Astrocyte (in vitro differentiated cells and primary cell): ENCODE results near the gene RPLP1. TPM values are rescaled to one million over a fixed set of nuclear protein-coding genes. Genes with fewer than 3 reads are reported as not detected.

Source experiments
- DNase-seq: peaks from one replicate; pipeline ENCODE4 v3.0.0-alpha.2; 2010; ENCODE audit warnings: low read depth
- FAIRE-seq: peaks from 2 replicates; lab custom pipeline; 2011; peaks lifted over from hg19 to GRCh38; lab: Jason Lieb, UNC
- H2AFZ ChIP-seq: 2 replicates; pipeline ENCODE4 v1.6.0; 2012; ENCODE audit warnings: low read depth, low read length, inconsistent platforms
- H3K27ac ChIP-seq: 2 replicates; pipeline ENCODE4 v1.5.1; 2011; ENCODE audit warnings: low read depth, low read length, inconsistent platforms
- H3K27me3 ChIP-seq: 2 replicates; pipeline ENCODE4 v1.6.0; 2011; ENCODE audit warnings: low read length, inconsistent platforms; ENCODE audit not compliant: insufficient read depth
- H3K36me3 ChIP-seq: 2 replicates; pipeline ENCODE4 v1.5.1; 2011; ENCODE audit warnings: low read length, inconsistent platforms; ENCODE audit not compliant: insufficient read depth
- H3K4me1 ChIP-seq: 2 replicates; pipeline ENCODE4 v1.5.1; 2011; ENCODE audit warnings: low read length, inconsistent platforms; ENCODE audit not compliant: insufficient read depth
- H3K4me2 ChIP-seq: 2 replicates; pipeline ENCODE4 v1.6.0; 2012; ENCODE audit warnings: low read length, inconsistent platforms
- H3K4me3 ChIP-seq: 2 replicates; pipeline ENCODE4 v1.5.1; 2011; ENCODE audit warnings: low read depth, mild to moderate bottlenecking, low read length, inconsistent platforms; ENCODE audit not compliant: insufficient read depth
- H3K79me2 ChIP-seq: 2 replicates; pipeline ENCODE4 v1.6.0; 2012; ENCODE audit warnings: mild to moderate bottlenecking, low read length, inconsistent platforms; ENCODE audit not compliant: insufficient read depth
- H3K9ac ChIP-seq: 2 replicates; pipeline ENCODE4 v1.6.0; 2012; ENCODE audit warnings: mild to moderate bottlenecking, low read length, inconsistent platforms
- H3K9me3 ChIP-seq: 2 replicates; pipeline ENCODE4 v1.5.1; 2012; ENCODE audit warnings: low read depth, mild to moderate bottlenecking, low read length, inconsistent platforms; ENCODE audit not compliant: insufficient read depth
- H4K20me1 ChIP-seq: 2 replicates; pipeline ENCODE4 v1.6.0; 2012; ENCODE audit warnings: low read length, inconsistent platforms; ENCODE audit not compliant: insufficient read depth
- H3K27ac Mint-ChIP-seq: one replicate; pipeline ENCODE4 v1.8.0; 2021; ENCODE audit warnings: mild to moderate bottlenecking, mixed read lengths; ENCODE audit not compliant: unreplicated experiment
- H3K27me3 Mint-ChIP-seq: one replicate; pipeline ENCODE4 v1.8.0; 2021; ENCODE audit warnings: low read depth, mixed read lengths; ENCODE audit not compliant: unreplicated experiment
- H3K36me3 Mint-ChIP-seq: one replicate; pipeline ENCODE4 v1.8.0; 2021; ENCODE audit warnings: low read depth, mixed read lengths; ENCODE audit not compliant: unreplicated experiment
- H3K4me1 Mint-ChIP-seq: one replicate; pipeline ENCODE4 v1.8.0; 2021; ENCODE audit warnings: low read depth, mixed read lengths; ENCODE audit not compliant: unreplicated experiment
- H3K4me3 Mint-ChIP-seq: one replicate; pipeline ENCODE4 v1.8.0; 2021; ENCODE audit warnings: mild to moderate bottlenecking, moderate library complexity, mixed read lengths; ENCODE audit not compliant: unreplicated experiment
- H3K9me3 Mint-ChIP-seq: one replicate; pipeline ENCODE4 v1.8.0; 2021; ENCODE audit warnings: mild to moderate bottlenecking, mixed read lengths; ENCODE audit not compliant: unreplicated experiment
- EZH2 ChIP-seq: IDR thresholded peaks from 2 replicates; pipeline ENCODE4 v1.6.1; 2012; ENCODE audit warnings: mild to moderate bottlenecking, low read length, inconsistent platforms; ENCODE audit not compliant: insufficient read depth
- total RNA-seq: library from RNA; stranded (reverse); gene quantifications from 2 replicates; pipeline ENCODE4 v1.2.1, GENCODE V29; 2021
- TF ChIP-seq, protein P1 (sequence below): IDR thresholded peaks from 2 replicates; pipeline ENCODE4 v1.5.1; 2011; ENCODE audit warnings: low read depth, mild to moderate bottlenecking, inconsistent platforms, low read length, moderate library complexity; ENCODE audit not compliant: insufficient read depth

The RPLP1 gene
- total RNA-seq, 1 donor from 2014 or later = 1,465 TPM

DNA sequence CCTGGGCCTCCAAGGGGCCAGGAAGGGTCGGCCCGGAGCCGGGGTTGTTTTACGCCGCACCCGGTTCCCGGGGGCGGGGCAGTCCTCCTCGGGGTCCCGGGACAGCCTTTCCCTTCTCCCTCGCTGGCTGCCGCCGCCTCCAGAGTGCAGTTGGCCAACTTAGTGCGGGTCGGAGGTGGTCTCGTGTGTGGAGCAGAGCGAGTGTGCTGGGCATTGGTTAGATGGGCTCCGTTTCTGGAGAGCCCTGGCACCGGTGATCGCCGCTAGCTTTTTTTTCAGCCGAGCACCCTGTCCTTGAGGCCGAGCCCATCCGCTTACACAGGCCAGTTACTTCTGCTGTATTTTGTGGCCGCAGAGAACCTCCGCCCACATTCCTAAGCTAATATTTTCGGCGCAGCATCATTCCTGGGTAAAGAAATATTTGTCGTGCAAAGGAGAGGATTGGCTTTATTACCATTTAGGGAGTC is 37.9 kb upstream of the RPLP1 start:
- peak overlapping the region; percentile 87 for H3K4me3 Mint-ChIP-seq
- no peak for TF ChIP-seq EZH2
- TF ChIP-seq, protein P1, sequence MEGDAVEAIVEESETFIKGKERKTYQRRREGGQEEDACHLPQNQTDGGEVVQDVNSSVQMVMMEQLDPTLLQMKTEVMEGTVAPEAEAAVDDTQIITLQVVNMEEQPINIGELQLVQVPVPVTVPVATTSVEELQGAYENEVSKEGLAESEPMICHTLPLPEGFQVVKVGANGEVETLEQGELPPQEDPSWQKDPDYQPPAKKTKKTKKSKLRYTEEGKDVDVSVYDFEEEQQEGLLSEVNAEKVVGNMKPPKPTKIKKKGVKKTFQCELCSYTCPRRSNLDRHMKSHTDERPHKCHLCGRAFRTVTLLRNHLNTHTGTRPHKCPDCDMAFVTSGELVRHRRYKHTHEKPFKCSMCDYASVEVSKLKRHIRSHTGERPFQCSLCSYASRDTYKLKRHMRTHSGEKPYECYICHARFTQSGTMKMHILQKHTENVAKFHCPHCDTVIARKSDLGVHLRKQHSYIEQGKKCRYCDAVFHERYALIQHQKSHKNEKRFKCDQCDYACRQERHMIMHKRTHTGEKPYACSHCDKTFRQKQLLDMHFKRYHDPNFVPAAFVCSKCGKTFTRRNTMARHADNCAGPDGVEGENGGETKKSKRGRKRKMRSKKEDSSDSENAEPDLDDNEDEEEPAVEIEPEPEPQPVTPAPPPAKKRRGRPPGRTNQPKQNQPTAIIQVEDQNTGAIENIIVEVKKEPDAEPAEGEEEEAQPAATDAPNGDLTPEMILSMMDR = no peak
- peaks cover 28% of the 10 kb centered on the region for H3K4me1 Mint-ChIP-seq
- DNase-seq (peak; percentile 91), FAIRE-seq (no peak)
- Histone ChIP-seq H3K9me3 (no peaks in the 10 kb centered on the region), H3K4me2 (peak overlapping the region; percentile 88), H3K79me2 (peaks cover 98% of the 10 kb centered on the region), H3K4me3 (peak overlapping the region; percentile 95), H3K4me1 (peaks cover 24% of the 10 kb centered on the region), H2AFZ (peak overlapping the region; percentile 73), H3K9ac (peak overlapping the region; percentile 92), H3K27me3 (no peaks in the 10 kb centered on the region), H4K20me1 (peaks cover 40% of the 10 kb centered on the region), H3K27ac (peak overlapping the region; percentile 90), H3K36me3 (peaks cover 14% of the 10 kb centered on the region)
- no peaks in the 10 kb centered on the region for H3K27me3 Mint-ChIP-seq
- H3K36me3 Mint-ChIP-seq = no peaks in the 10 kb centered on the region
- H3K27ac Mint-ChIP-seq = peak overlapping the region; percentile 93
- H3K9me3 Mint-ChIP-seq = no peaks in the 10 kb centered on the region

DNA sequence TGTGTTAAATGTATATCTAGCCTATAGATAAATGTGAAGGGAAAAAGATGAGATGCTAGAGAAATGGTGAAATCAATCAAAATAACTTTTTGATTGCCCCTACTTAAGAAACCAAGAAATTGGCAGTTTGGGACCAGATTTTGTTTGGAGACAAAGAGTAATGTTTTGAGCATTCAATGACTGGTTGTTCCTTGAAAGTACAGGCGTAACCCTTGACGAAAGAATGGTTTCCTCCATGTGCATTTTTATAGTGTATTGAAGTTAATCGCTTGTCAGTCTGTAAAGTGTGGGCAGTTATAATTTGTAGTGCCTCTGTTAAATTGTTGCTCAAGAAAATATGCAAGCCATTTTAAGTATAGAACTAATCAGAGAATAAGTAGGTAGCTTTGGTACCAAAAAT is 37.2 kb upstream of the RPLP1 start:
- Mint-ChIP-seq H3K9me3 (no peaks in the 10 kb centered on the region), H3K36me3 (no peaks in the 10 kb centered on the region), H3K4me3 (peak overlapping the region; percentile 87), H3K4me1 (peaks cover 28% of the 10 kb centered on the region), H3K27me3 (no peaks in the 10 kb centered on the region), H3K27ac (peak overlapping the region; percentile 93)
- Histone ChIP-seq H3K27me3 (no peaks in the 10 kb centered on the region), H3K4me3 (peak overlapping the region; percentile 95), H3K4me1 (peaks cover 23% of the 10 kb centered on the region), H3K4me2 (peak overlapping the region; percentile 88), H3K9ac (peak overlapping the region; percentile 92), H3K27ac (peak overlapping the region; percentile 78), H4K20me1 (peaks cover 33% of the 10 kb centered on the region), H3K9me3 (no peaks in the 10 kb centered on the region), H3K36me3 (peaks cover 14% of the 10 kb centered on the region), H3K79me2 (peaks cover 98% of the 10 kb centered on the region), H2AFZ (no peak overlapping the region)
- peak; percentile 51 for DNase-seq
- FAIRE-seq = no peak
- TF ChIP-seq EZH2 = no peak
- TF ChIP-seq, protein P1 = no peak

DNA sequence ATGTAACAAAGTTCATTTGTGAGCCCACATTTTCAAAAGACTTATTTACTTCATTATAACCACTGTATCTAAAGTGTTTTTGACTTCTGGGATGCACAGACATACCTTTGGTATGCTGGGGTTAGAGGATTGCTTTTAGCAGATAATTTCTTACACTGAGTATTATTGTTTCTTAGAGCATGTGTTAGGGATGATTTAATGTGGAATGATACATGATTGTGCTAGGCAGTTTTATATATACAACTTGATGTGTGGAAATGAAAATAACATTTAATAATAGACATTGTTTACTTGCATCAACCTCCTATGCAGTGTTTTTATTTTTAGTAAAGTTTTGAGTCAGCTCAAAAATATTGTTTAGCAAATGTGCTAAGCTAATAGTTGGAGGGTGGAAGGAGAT is 35.0 kb upstream of the RPLP1 start:
- no peak overlapping the region for H3K27ac Mint-ChIP-seq
- peaks cover 19% of the 10 kb centered on the region for H3K4me1 ChIP-seq
- FAIRE-seq (no peak), DNase-seq (no peak)
- H2AFZ ChIP-seq = no peak overlapping the region
- no peaks in the 10 kb centered on the region for H3K9me3 Mint-ChIP-seq
- H3K27me3 ChIP-seq = no peaks in the 10 kb centered on the region
- peaks cover 22% of the 10 kb centered on the region for H3K36me3 ChIP-seq
- H3K9ac ChIP-seq = no peak overlapping the region
- no peak overlapping the region for H3K4me3 ChIP-seq
- no peaks in the 10 kb centered on the region for H3K27me3 Mint-ChIP-seq
- H3K4me1 Mint-ChIP-seq = peaks cover 37% of the 10 kb centered on the region
- H3K27ac ChIP-seq = no peak overlapping the region
- peaks cover 81% of the 10 kb centered on the region for H3K79me2 ChIP-seq
- H3K9me3 ChIP-seq = no peaks in the 10 kb centered on the region
- no peak overlapping the region for H3K4me3 Mint-ChIP-seq
- no peak for TF ChIP-seq EZH2
- TF ChIP-seq, protein P1 = no peak
- no peaks in the 10 kb centered on the region for H3K36me3 Mint-ChIP-seq
- no peak overlapping the region for H3K4me2 ChIP-seq
- peaks cover 13% of the 10 kb centered on the region for H4K20me1 ChIP-seq
